NB4 (cell line): ENCODE results near the gene CTNNA3.

Experiments used
- DNase-seq: peaks from one replicate; pipeline ENCODE4 v3.0.0; 2010; ENCODE audit warnings: low read depth
- H3K4me3 ChIP-seq: one replicate; pipeline ENCODE4 v1.5.1; 2011; ENCODE audit warnings: mild to moderate bottlenecking, low read depth, low read length, moderate library complexity
- CTCF ChIP-seq: IDR thresholded peaks from one replicate; pipeline ENCODE4 v1.5.1; 2012; ENCODE audit warnings: low read depth, low read length
- MAX ChIP-seq: IDR thresholded peaks from 2 replicates; pipeline ENCODE4 v1.6.1; 2011; ENCODE audit warnings: low read depth, low read length
- MYC ChIP-seq: IDR thresholded peaks from 2 replicates; pipeline ENCODE4 v1.6.1; 2011; ENCODE audit warnings: low read depth, low read length
- POLR2A ChIP-seq: IDR thresholded peaks from 2 replicates; pipeline ENCODE4 v1.6.1; 2011; ENCODE audit warnings: mild to moderate bottlenecking; ENCODE audit not compliant: insufficient read length; ENCODE audit errors: extremely low read depth

Gene CTNNA3

GRCh38 chr10:66025186-66025585 is 1670.8 kb downstream of the CTNNA3 start:
- no peak for DNase-seq
- TF ChIP-seq MYC (no peak), POLR2A (no peak), MAX (no peak), CTCF (no peak)
- no peak overlapping the region for H3K4me3 ChIP-seq

GRCh38 chr10:66021423-66021822 is 1674.6 kb downstream of the CTNNA3 start:
- TF ChIP-seq CTCF = no peak
- TF ChIP-seq MYC = no peak
- TF ChIP-seq POLR2A = no peak
- no peak for TF ChIP-seq MAX
- H3K4me3 ChIP-seq = no peak overlapping the region
- no peak for DNase-seq

GRCh38 chr10:66008221-66008620 is 1687.8 kb downstream of the CTNNA3 start:
- no peak overlapping the region for H3K4me3 ChIP-seq
- TF ChIP-seq MAX (no peak), CTCF (no peak), MYC (no peak), POLR2A (no peak)

GRCh38 chr10:66006411-66006810 is 1689.6 kb downstream of the CTNNA3 start:
- DNase-seq = no peak
- H3K4me3 ChIP-seq = no peak overlapping the region
- TF ChIP-seq MYC (no peak), POLR2A (no peak), MAX (no peak), CTCF (no peak)

More at GRCh38 chr10:66008221-66008620, 1687.8 kb downstream of the CTNNA3 start:
- no peak for DNase-seq

GRCh38 chr10:65993451-65993850 is 1702.5 kb downstream of the CTNNA3 start:
- no peak overlapping the region for H3K4me3 ChIP-seq
- no peak for DNase-seq
- TF ChIP-seq POLR2A (no peak), MAX (no peak), MYC (no peak), CTCF (no peak)

GRCh38 chr10:65968871-65969270 is 1727.1 kb downstream of the CTNNA3 start:
- no peak for TF ChIP-seq MAX
- TF ChIP-seq POLR2A = no peak
- no peak for TF ChIP-seq CTCF
- no peak for TF ChIP-seq MYC
- DNase-seq = no peak
- no peak overlapping the region for H3K4me3 ChIP-seq
